Lung (tissue), 12 donors: ENCODE results near the gene RAB4B. TPM values are rescaled to one million over a fixed set of nuclear protein-coding genes. Genes with fewer than 3 reads are reported as not detected.

ENCODE experiments used
- ATAC-seq: fragments of 200-7000 bp; cut with Tn5 transposase; one replicate; pipeline ENCODE4 v1.9.1; 2020; ENCODE audit warnings: moderate number of reproducible peaks; ENCODE audit not compliant: insufficient read depth, low FRiP score
- DNase-seq, 3 donors: peaks; one replicate each; pipeline ENCODE4 v3.0.0-alpha.2; 2013 to 2017
- H3K27ac ChIP-seq, 2 donors: one replicate each; pipeline ENCODE4 v1.5.1; 2013; ENCODE audit warnings: mild to moderate bottlenecking in 2 of 2, moderate library complexity in 2 of 2, control low read depth in 1 of 2, inconsistent platforms in 1 of 2, low read depth in 1 of 2, low read length in 1 of 2
- H3K27me3 ChIP-seq, 3 donors: one replicate each; pipeline ENCODE4 v1.5.1; 2013; ENCODE audit warnings: low read length in 2 of 3; ENCODE audit not compliant: control insufficient read depth in 3 of 3, insufficient read depth in 3 of 3
- H3K36me3 ChIP-seq, 4 donors: one replicate each; pipeline ENCODE4 v1.5.1; 2013; ENCODE audit warnings: low read length in 4 of 4, mild to moderate bottlenecking in 1 of 4, moderate library complexity in 1 of 4; ENCODE audit not compliant: control insufficient read depth in 4 of 4, insufficient read depth in 4 of 4
- H3K4me1 ChIP-seq, 5 donors: one replicate each; pipeline ENCODE4 v1.5.1; 2013; ENCODE audit warnings: low read length in 5 of 5, mild to moderate bottlenecking in 2 of 5, moderate library complexity in 1 of 5; ENCODE audit not compliant: control insufficient read depth in 5 of 5, insufficient read depth in 5 of 5
- H3K4me3 ChIP-seq: one replicate; pipeline ENCODE4 v1.5.1; 2013; ENCODE audit warnings: mild to moderate bottlenecking, control low read depth, moderate library complexity
- H3K9ac ChIP-seq, 2 donors: one replicate each; pipeline ENCODE4 v1.5.1; 2013; ENCODE audit warnings: low read length in 2 of 2, control low read depth in 1 of 2; ENCODE audit not compliant: insufficient read depth in 1 of 2
- H3K9me3 ChIP-seq, 4 donors: one replicate each; pipeline ENCODE4 v1.5.1; 2013; ENCODE audit warnings: low read length in 3 of 4, mild to moderate bottlenecking in 1 of 4, moderate library complexity in 1 of 4; ENCODE audit not compliant: control insufficient read depth in 4 of 4, insufficient read depth in 3 of 4
- whole genome bisulfite sequencing, 2 donors: extraction: QIAGEN DNeasy Blood & Tissue Kit; methylation state at CpG; one replicate each; pipeline ENCODE4 v1.1.7; 2013; 5-methylcytosine and 5-hydroxymethylcytosine counted together
- polyA plus RNA-seq, 2 donors: library from polyadenylated mRNA; stranded (reverse); fragments of 200-250 nt; gene quantifications; one replicate each; pipeline ENCODE4 v1.2.1, GENCODE V29; 2013
- total RNA-seq, 2 donors: library from RNA; depleted of rRNA in 1 of 2; stranded (reverse); fragments of >200 nt in 1 of 2; gene quantifications; one replicate each; pipeline ENCODE4 v1.2.1, GENCODE V29; 2014 to 2021
- TF ChIP-seq, protein P1 (sequence below): IDR thresholded peaks from 2 replicates; pipeline ENCODE4 v1.5.1; 2012; ENCODE audit warnings: mild to moderate bottlenecking; ENCODE audit errors: control extremely low read depth, extremely low read depth
- donor health status: control.
- donor health status: control.
- donor health status: Bipolar disorder and iron deficiency.
- donor health status: healthy.
- donor health status: DM: yes; HTN: yes; CAD: no.

The RAB4B gene
- total and polyA plus RNA-seq, 4 donors: 11.5 to 90.9 (median 75.8) TPM

DNA sequence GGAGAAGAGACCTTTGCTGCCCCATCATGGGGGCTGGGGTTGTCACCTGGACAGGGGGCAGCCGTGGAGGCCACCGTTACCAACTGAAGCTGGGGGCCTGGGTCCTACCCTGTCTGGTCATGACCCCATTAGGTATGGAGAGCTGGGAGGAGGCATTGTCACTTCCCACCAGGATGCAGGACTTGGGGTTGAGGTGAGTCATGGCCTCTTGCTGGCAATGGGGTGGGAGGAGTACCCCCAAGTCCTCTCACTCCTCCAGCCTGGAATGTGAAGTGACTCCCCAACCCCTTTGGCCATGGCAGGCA lies 29.9 kb downstream of the RAB4B start:
- WGBS, 2 donors: 90 to 92% methylated on average over 2 of the region's 2 CpGs
- peaks cover 0 to 33% (median 23%) of the 10 kb centered on the region in 4 donors for H3K36me3 ChIP-seq

DNA sequence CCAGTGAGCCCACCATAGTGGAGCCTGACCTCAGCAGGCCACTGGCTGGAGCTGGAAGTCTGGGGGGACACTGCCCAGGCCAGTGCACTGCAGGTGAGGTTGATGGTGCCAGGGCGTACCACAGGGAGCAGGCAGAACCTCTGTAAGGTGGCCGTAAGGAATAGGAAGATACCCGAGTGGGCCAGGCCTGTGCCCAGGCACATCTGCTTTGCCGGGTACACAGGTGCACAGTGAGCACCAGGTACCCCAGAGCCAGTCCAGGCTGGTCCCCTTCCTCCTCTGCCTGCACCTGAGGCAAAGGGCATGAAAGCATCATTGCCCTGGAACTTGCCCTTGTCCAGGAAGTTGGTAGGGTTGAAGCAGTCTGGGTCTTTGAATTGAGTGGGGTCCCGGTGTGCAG lies 30.4 kb downstream of the RAB4B start:
- WGBS, 2 donors: 93 to 96% methylated on average over 5 of the region's 5 CpGs

More for the DNA sequence above, 29.9 kb downstream of the RAB4B start:
- H3K4me1 ChIP-seq: peaks cover 8 to 52% (median 44%) of the 10 kb centered on the region in 5 donors
- no peaks in the 10 kb centered on the region for H3K27me3 ChIP-seq
- ATAC-seq: no peak
- H3K9ac ChIP-seq: no peak overlapping the region
- peak overlapping the region in 1 of 2 donors; percentile 79 for H3K27ac ChIP-seq
- DNase-seq: no peak
- TF ChIP-seq, protein P1, sequence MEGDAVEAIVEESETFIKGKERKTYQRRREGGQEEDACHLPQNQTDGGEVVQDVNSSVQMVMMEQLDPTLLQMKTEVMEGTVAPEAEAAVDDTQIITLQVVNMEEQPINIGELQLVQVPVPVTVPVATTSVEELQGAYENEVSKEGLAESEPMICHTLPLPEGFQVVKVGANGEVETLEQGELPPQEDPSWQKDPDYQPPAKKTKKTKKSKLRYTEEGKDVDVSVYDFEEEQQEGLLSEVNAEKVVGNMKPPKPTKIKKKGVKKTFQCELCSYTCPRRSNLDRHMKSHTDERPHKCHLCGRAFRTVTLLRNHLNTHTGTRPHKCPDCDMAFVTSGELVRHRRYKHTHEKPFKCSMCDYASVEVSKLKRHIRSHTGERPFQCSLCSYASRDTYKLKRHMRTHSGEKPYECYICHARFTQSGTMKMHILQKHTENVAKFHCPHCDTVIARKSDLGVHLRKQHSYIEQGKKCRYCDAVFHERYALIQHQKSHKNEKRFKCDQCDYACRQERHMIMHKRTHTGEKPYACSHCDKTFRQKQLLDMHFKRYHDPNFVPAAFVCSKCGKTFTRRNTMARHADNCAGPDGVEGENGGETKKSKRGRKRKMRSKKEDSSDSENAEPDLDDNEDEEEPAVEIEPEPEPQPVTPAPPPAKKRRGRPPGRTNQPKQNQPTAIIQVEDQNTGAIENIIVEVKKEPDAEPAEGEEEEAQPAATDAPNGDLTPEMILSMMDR: no peak
- H3K4me3 ChIP-seq: no peak overlapping the region
- H3K9me3 ChIP-seq: no peaks in the 10 kb centered on the region

DNA sequence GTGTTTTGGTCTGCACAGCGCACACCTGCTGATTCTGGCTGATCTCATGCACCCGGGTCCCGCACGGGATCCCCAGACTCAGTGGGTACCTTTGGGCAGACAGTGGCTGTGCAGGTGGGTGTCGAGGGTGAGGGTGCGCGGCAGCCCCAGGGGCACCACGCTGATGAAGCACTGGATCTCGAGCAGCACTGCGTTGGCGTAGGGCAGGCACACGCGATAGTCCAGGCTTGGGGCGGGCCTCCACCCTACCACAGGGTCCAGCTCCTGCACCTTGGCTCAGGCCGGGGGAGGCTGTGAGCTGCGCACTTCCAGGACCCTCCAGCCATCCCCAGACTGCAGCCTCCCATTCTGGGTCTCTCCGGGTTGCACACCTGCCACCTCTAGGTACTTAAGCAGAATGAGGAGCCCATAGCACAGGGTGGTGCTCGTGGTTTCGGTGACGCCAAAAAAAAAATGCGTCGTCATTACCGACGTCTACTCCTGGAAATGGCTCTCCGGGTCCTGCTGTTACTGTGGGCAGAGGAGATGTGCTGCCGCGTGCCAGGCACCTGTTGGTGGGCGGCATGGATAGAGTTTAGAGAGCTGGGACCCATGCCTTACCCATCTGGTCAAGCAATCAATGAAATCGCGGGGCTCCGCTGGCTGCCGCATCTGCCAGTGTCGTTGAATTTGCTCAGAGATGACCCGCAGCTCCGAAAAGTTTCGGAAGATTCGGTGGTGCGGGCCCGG lies 31.5 kb downstream of the RAB4B start:
- Histone ChIP-seq H3K27me3 (no peaks in the 10 kb centered on the region), H3K36me3 (peaks cover 0 to 28% (median 22%) of the 10 kb centered on the region in 4 donors), H3K27ac (no peak overlapping the region), H3K4me3 (no peak overlapping the region), H3K9ac (no peak overlapping the region), H3K9me3 (no peaks in the 10 kb centered on the region), H3K4me1 (peaks cover 7 to 44% (median 34%) of the 10 kb centered on the region in 5 donors)
- DNase-seq (no peak), ATAC-seq (no peak)
- 93% methylated on average over 39 of the region's 39 CpGs for WGBS, 2 donors
- TF ChIP-seq, protein P1: no peak

More for the DNA sequence above, 30.4 kb downstream of the RAB4B start:
- H3K9ac ChIP-seq: no peak overlapping the region
- peak overlapping the region in 1 of 2 donors; percentile 20 for H3K27ac ChIP-seq
- H3K4me3 ChIP-seq: no peak overlapping the region
- TF ChIP-seq, protein P1: no peak
- DNase-seq: no peak
- H3K4me1 ChIP-seq: peaks cover 8 to 50% (median 41%) of the 10 kb centered on the region in 5 donors
- H3K9me3 ChIP-seq: no peaks in the 10 kb centered on the region
- no peaks in the 10 kb centered on the region for H3K27me3 ChIP-seq
- peaks cover 0 to 28% (median 23%) of the 10 kb centered on the region in 4 donors for H3K36me3 ChIP-seq
- no peak for ATAC-seq
